ENCODE measurements around the gene CDC25B.

- TF ChIP-seq CTCF (IDR thresholded peaks at IDR 0.05 in 2 of 3, conservative IDR thresholded peaks at IDR 0.05 in 1 of 3; ENCODE audit: control insufficient read depth in 2 of 3, extremely low read depth in 1 of 3, insufficient read depth in 1 of 3, low read depth in 3 of 3, low read length in 3 of 3) = no peak
- no peak for TF ChIP-seq POLR2AphosphoS5 (IDR thresholded peaks at IDR 0.05; ENCODE audit: low read length)
- no peak for TF ChIP-seq YY1 (IDR thresholded peaks at IDR 0.05; ENCODE audit: low read depth, low read length)
- TF ChIP-seq E2F4 (IDR thresholded peaks at IDR 0.05; ENCODE audit: low read depth, low read length) = no peak
- TF ChIP-seq EZH2 (IDR thresholded peaks at IDR 0.05; ENCODE audit: borderline replicate concordance, control insufficient read depth, low read depth, low read length) = no peak
- TF ChIP-seq BCLAF1 (IDR thresholded peaks at IDR 0.05) = no peak
- TF ChIP-seq PML (IDR thresholded peaks at IDR 0.05; ENCODE audit: low read length) = no peak
Observed at GRCh38 chr20:3796477-3797225, 541 bp downstream of the CDC25B start.

Measured in GM12878 (cell line).